Peyer's patch (tissue), 4 donors: ENCODE results near the gene HNRNPH2. TPM values are rescaled to one million over a fixed set of nuclear protein-coding genes. Genes with fewer than 3 reads are reported as not detected.
A peak's percentile ranks its signal among the peaks of the same experiment; 100 is the strongest.

Source experiments
- DNase-seq, 3 donors: peaks; one replicate each; pipeline ENCODE4 v3.0.0-alpha.2; 2017 to 2019
- H3K27ac ChIP-seq, 4 donors: fragments of 200-600 bp; sonication (generic); one replicate each; pipeline ENCODE4 v1.5.1; 2016 to 2019
- H3K27me3 ChIP-seq, 2 donors: fragments of 200-600 bp; sonication (generic); one replicate each; pipeline ENCODE4 v1.5.1; 2019
- H3K36me3 ChIP-seq, 3 donors: fragments of 200-600 bp; sonication (generic); one replicate each; pipeline ENCODE4 v1.5.1; 2016 to 2019
- H3K4me1 ChIP-seq, 4 donors: fragments of 200-600 bp; sonication (generic); one replicate each; pipeline ENCODE4 v1.5.1; 2016 to 2019
- H3K4me3 ChIP-seq, 4 donors: fragments of 200-600 bp; sonication (generic); 1 replicate in 3 of 4; 2 replicates in 1 of 4; pipeline ENCODE4 v1.5.1; 2016 to 2019; ENCODE audit warnings: mild to moderate bottlenecking in 1 of 4
- H3K9me3 ChIP-seq, 4 donors: fragments of 200-600 bp; sonication (generic); one replicate each; pipeline ENCODE4 v1.5.1; 2016 to 2019; ENCODE audit warnings: mild to moderate bottlenecking in 1 of 4
- POLR2A ChIP-seq, 2 donors: fragments of 450-650 bp; IDR thresholded peaks; one replicate each; pipeline ENCODE4 v1.5.1; 2017; ENCODE audit warnings: antibody characterized with exemption in 2 of 2, mild to moderate bottlenecking in 2 of 2, moderate library complexity in 2 of 2
- total RNA-seq, 4 donors: library from RNA; depleted of rRNA; stranded (reverse); fragments of >200 nt; gene quantifications; one replicate each; pipeline ENCODE4 v1.1.0, GENCODE V29; 2016
- TF ChIP-seq, protein P1 (sequence below), 6 experiments: fragments of 450-650 bp in 4 of 6; fragments of 200-600 bp in 2 of 6; sonication (generic) in 1 of 6; IDR thresholded peaks; one replicate each; pipeline ENCODE4 v1.5.1; 2017 to 2019; ENCODE audit warnings: antibody characterized with exemption in 6 of 6, mild to moderate bottlenecking in 3 of 6, moderate library complexity in 1 of 6

Gene HNRNPH2
- 10 to 100 TPM; 29.4 to 64.5 (median 43.1) TPM for total RNA-seq

DNA sequence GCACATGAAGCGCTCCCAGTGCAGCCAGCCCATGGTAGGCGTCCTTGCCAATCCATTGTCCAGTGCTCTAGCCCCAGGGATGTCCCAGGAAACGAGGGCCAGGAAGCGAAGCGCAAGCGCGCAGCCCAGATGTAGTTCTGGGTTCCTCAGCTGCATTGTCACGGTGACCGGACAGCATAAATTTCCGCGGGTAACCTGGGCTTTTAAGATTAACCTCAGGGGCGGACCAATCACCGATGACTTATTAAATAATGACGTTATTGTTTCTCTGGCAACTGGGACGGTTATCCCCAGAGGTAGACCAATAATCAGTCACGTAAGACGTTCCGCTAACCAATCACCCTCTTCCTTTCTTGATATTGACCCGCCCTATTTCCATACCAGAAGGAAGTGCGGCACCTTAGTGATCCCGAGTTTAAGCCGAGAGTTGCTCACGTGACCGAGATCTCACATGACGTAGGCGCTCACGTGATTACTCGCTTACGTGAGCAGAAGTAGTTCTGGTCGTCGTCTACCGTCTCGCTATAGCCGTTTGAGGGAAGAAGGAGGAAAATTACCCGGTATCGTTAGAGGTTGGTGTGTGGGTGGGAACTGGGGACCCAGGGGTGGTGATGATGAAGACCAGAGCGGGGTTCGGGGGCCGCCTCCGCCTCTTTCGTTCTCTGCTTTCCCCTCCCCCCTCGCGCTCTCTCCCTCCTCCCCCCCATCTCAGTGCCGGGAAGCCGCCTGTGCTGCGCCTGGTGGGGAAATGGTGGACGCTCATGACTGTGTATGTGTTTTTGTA, at the start of gene HNRNPH2, which contains the start of gene GLA:
TSS of gene HNRNPH2 (plus strand) at position 475 of the 784 bp plus-strand sequence. CDS start 3,767 bp downstream, outside the sequence.
TSS of gene GLA (minus strand) at position 178 of the 784 bp plus-strand sequence. CDS start at position 156, 22 bp downstream.
- peaks cover 0 to 12% (median 0%) of the 10 kb centered on the region in 3 donors for H3K36me3 ChIP-seq
- H3K27me3 ChIP-seq = no peaks in the 10 kb centered on the region
- DNase-seq = peak; percentile 87 to 96 (median 92)
- H3K9me3 ChIP-seq = no peaks in the 10 kb centered on the region
- peak within 1 kb of the TSS; percentile 82 to 99 (median 94) for H3K27ac ChIP-seq
- peak within 1 kb of the TSS; percentile 51 to 75 (median 62) for H3K4me3 ChIP-seq
- TF ChIP-seq, protein P1, sequence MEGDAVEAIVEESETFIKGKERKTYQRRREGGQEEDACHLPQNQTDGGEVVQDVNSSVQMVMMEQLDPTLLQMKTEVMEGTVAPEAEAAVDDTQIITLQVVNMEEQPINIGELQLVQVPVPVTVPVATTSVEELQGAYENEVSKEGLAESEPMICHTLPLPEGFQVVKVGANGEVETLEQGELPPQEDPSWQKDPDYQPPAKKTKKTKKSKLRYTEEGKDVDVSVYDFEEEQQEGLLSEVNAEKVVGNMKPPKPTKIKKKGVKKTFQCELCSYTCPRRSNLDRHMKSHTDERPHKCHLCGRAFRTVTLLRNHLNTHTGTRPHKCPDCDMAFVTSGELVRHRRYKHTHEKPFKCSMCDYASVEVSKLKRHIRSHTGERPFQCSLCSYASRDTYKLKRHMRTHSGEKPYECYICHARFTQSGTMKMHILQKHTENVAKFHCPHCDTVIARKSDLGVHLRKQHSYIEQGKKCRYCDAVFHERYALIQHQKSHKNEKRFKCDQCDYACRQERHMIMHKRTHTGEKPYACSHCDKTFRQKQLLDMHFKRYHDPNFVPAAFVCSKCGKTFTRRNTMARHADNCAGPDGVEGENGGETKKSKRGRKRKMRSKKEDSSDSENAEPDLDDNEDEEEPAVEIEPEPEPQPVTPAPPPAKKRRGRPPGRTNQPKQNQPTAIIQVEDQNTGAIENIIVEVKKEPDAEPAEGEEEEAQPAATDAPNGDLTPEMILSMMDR (IDR thresholded peaks at IDR 0.05) = peak in 2 of 6 experiments; percentile 20 to 35
- peak; percentile 24 to 64 for TF ChIP-seq POLR2A (IDR thresholded peaks at IDR 0.05)
- peaks cover 0 to 10% (median 0%) of the 10 kb centered on the region in 4 donors for H3K4me1 ChIP-seq

- TF ChIP-seq POLR2A (IDR thresholded peaks at IDR 0.05) = no peak
- TF ChIP-seq, protein P1 (IDR thresholded peaks at IDR 0.05) = no peak
- Histone ChIP-seq H3K36me3 (no peaks in the 10 kb centered on the region), H3K9me3 (no peaks in the 10 kb centered on the region), H3K27me3 (no peaks in the 10 kb centered on the region), H3K4me1 (no peaks in the 10 kb centered on the region), H3K27ac (no peak overlapping the region), H3K4me3 (no peak overlapping the region)
- no peak for DNase-seq
Measured at GRCh38 chrX:101359966-101360365, 48.1 kb upstream of the HNRNPH2 start.

- H3K9me3 ChIP-seq = no peaks in the 10 kb centered on the region
- H3K4me3 ChIP-seq = no peak overlapping the region
- no peak for TF ChIP-seq POLR2A (IDR thresholded peaks at IDR 0.05)
- TF ChIP-seq, protein P1 (IDR thresholded peaks at IDR 0.05) = no peak
- no peak overlapping the region for H3K27ac ChIP-seq
- no peak for DNase-seq
- no peaks in the 10 kb centered on the region for H3K27me3 ChIP-seq
- no peaks in the 10 kb centered on the region for H3K36me3 ChIP-seq
- no peaks in the 10 kb centered on the region for H3K4me1 ChIP-seq
Measured at GRCh38 chrX:101360390-101360789, 47.6 kb upstream of the HNRNPH2 start.

GRCh38 chrX:101362116-101362515, 45.9 kb upstream of the HNRNPH2 start:
- Histone ChIP-seq H3K27me3 (no peaks in the 10 kb centered on the region), H3K27ac (no peak overlapping the region), H3K4me3 (no peak overlapping the region), H3K36me3 (no peaks in the 10 kb centered on the region), H3K4me1 (no peaks in the 10 kb centered on the region), H3K9me3 (no peaks in the 10 kb centered on the region)
- no peak for TF ChIP-seq POLR2A (IDR thresholded peaks at IDR 0.05)
- TF ChIP-seq, protein P1 (IDR thresholded peaks at IDR 0.05) = no peak
- no peak for DNase-seq

- no peaks in the 10 kb centered on the region for H3K4me1 ChIP-seq
- TF ChIP-seq, protein P1 (IDR thresholded peaks at IDR 0.05) = no peak
- no peaks in the 10 kb centered on the region for H3K27me3 ChIP-seq
- no peak for DNase-seq
- no peak overlapping the region for H3K27ac ChIP-seq
- H3K36me3 ChIP-seq = no peaks in the 10 kb centered on the region
- no peak overlapping the region for H3K4me3 ChIP-seq
- H3K9me3 ChIP-seq = no peaks in the 10 kb centered on the region
Measured at GRCh38 chrX:101362757-101363156, 45.3 kb upstream of the HNRNPH2 start.
